NT2/D1 (cell line): ENCODE data around the gene HIRA.

ENCODE experiments used
- YY1 ChIP-seq: IDR thresholded peaks from 2 replicates; pipeline ENCODE4 v1.6.1; 2011; ENCODE audit not compliant: insufficient read length, insufficient read depth
- ZNF274 ChIP-seq: IDR thresholded peaks from 2 replicates; pipeline ENCODE4 v1.6.1; 2011; ENCODE audit warnings: mild to moderate bottlenecking, low read depth, low read length

GRCh38 chr22:19438298-19438697 lies 6.8 kb upstream of the HIRA start:
- TF ChIP-seq YY1 (no peak), ZNF274 (no peak)
